ENCODE results near the gene ANXA5.

DNA sequence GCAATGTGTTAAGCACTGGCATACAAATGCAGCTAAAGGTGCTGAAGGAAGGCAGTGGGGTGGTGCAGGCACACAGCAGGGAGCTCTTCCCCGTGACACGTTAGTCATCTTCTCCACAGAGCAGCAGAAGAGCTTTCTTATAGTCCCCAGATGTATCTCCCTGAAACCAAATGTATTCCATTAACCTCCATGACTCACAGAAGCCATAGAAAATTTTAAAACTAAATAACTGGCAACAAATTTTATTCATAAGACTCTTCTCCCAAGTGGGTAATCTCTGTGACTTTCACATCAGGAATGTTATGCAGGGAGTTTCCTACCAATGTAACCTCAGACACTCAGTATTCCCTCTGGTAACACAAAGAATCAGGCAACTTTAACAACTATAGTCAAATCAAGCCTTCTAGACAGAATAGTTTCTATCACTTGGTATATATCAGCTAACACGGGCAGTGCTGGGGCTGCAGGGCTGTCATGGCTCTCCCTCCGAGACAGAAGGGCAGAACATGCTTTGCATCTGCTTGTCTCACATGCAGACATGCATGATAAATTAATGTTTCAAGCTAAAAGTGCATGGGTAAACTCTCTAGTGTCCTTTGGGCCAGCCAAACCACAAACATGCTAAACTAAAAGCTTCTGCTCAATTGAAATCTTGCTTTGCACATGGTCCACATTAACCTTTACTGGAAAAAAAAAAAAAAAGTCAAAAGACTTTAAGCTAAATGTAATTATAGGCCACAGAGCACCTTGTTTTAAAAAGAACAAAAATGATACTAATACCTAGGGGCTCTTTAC is 28.2 kb downstream of the ANXA5 start:
- TF ChIP-seq, protein P1, sequence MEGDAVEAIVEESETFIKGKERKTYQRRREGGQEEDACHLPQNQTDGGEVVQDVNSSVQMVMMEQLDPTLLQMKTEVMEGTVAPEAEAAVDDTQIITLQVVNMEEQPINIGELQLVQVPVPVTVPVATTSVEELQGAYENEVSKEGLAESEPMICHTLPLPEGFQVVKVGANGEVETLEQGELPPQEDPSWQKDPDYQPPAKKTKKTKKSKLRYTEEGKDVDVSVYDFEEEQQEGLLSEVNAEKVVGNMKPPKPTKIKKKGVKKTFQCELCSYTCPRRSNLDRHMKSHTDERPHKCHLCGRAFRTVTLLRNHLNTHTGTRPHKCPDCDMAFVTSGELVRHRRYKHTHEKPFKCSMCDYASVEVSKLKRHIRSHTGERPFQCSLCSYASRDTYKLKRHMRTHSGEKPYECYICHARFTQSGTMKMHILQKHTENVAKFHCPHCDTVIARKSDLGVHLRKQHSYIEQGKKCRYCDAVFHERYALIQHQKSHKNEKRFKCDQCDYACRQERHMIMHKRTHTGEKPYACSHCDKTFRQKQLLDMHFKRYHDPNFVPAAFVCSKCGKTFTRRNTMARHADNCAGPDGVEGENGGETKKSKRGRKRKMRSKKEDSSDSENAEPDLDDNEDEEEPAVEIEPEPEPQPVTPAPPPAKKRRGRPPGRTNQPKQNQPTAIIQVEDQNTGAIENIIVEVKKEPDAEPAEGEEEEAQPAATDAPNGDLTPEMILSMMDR (IDR thresholded peaks at IDR 0.05): no peak
- no peak for TF ChIP-seq POLR2A (IDR thresholded peaks at IDR 0.05)
